Measurements from ENCODE around the gene HTR3D. TPM values are rescaled to one million over a fixed set of nuclear protein-coding genes. Genes with fewer than 3 reads are reported as not detected.
"Not testable (repeated sequence)": the region's sequence is repeated elsewhere in the genome, so short reads cannot be mapped to it uniquely, and the experiment has no call there.

Gene HTR3D
- total RNA-seq, 1 donor from 2014 or later, result not detected

DNA sequence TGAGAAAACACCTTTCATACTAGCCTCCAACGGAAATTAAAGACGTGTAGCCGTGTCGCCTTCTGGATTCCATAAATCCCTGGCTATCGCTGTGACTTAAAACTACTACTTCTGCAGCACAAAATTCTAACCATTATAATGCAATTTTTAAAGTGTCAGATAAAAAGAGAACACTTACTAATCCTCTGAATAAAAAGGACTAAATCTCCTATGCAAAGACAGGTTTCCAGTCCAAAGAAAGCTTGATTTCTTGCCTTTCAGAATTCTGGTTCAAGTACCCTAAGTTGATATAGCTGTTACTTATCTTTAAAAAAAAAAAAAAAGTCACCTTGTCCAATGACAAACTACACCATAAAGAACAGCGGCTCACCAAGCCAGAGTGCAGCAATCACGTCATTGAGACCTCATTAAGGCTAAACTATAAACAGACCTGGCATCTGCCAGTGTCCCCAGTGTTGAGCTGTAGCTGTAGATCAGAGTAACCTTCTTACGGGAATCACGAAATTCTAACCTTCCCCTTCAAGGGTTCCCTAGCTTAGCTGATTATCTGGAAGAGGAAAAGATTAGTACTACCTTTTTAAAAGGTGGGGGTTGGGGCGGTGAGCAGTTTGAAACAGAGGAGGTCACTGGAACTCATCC lies 16.0 kb upstream of the HTR3D start:
- DNase-seq (ENCODE audit: low spot score) (no peak), ATAC-seq (no peak)

DNA sequence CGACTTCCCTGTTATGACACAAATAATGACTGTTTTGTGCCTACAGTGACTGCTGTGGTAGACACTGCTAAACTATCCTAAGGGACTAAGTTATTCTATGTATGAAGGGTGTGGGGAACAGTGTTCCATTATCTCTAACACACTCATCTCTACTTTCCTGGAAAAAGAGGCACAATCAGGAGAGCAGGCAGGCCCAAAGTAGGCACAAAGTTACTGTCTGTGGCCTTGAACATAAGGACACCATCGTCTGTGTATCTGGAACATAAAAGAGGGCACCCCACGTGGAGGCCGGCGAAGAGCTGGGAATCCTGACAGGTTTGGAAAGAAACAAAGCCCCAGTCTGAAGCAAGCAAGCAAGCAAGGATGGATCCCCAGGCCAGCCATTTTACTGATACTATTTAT lies 15.4 kb upstream of the HTR3D start:
- DNase-seq (ENCODE audit: low spot score) (no peak), ATAC-seq (no peak)

- peak; percentile 68 for DNase-seq (ENCODE audit: low spot score)
- peak; percentile 90 for ATAC-seq
Observed at GRCh38 chr3:184016811-184017671, 14.5 kb upstream of the HTR3D start.

- DNase-seq (ENCODE audit: low spot score), result peak; percentile 94
Observed at GRCh38 chr3:184017672-184018423, 13.7 kb upstream of the HTR3D start, which contains the start of gene ABCC5. Gene ABCC5 (minus strand): TSS chr3:184017884. CDS start chr3:184014392, 3,492 bp downstream.

DNA sequence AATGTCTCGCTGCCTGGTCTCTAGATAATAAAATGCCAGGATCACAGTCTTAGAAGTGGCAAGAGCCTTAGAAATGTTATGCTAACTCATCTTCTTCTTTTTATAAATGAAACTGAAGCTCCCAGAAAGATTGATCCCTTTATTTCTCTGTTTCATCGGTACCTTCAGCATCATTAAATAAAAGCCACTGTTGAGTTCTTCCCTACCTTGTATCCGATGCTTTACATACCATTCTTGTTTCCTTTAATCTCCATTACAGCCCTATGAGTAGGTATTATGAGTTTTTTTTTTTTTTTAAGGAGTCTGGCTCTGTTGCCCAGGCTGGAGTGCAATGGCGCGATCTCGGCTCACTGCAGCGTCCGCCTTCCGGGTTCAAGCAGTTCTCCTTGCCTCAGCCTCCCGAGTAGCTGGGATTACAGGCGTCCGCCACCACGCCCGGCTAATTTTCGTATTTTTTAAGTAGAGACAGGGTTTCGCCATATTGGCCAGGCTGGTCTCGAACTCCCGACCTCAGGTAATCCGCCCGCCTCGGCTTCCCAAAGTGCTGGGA lies 13.0 kb upstream of the HTR3D start:
- ATAC-seq (no peak), DNase-seq (ENCODE audit: low spot score) (no peak)

More at GRCh38 chr3:184017672-184018423, 13.7 kb upstream of the HTR3D start, which contains the start of gene ABCC5:
- peak; percentile 98 for ATAC-seq

- DNase-seq (ENCODE audit: low spot score), result no peak
- ATAC-seq, result no peak
Observed at GRCh38 chr3:184022323-184022722, 9.2 kb upstream of the HTR3D start.

GRCh38 chr3:184025256-184025655 lies 6.3 kb upstream of the HTR3D start:
- ATAC-seq, result not testable (repeated sequence)

DNA sequence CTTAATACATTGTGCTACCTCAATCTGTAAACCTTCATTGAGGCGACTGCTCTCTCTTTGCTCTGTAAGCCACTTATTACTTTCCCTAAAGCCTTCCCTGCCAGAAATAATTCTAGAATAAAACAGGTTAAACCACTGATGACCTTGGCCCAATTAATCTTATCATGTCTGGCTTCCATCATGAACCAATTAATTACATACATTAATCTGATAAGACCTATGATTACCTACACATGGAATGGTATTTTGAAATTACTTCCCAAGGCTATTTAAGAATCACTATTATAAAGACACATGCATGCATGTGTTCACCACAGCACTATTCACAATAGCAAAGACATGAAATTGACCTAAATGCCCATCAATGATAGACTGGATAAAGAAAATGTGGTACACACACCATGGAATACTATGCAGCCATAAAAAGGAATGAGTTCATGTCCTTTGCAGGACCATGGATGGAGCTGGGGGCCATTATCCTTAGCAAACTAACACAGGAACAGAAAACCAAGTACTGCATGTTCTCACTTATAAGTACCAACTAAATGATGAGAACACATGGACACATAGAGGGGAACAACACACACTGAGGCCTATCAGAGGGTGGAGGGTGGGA lies 3.2 kb upstream of the HTR3D start:
- not testable (repeated sequence) for ATAC-seq

More at GRCh38 chr3:184025256-184025655, 6.3 kb upstream of the HTR3D start:
- not testable (repeated sequence) for DNase-seq (ENCODE audit: low spot score)

GRCh38 chr3:184029443-184029842 lies 2.1 kb upstream of the HTR3D start:
- DNase-seq (ENCODE audit: low spot score) (no peak), ATAC-seq (no peak)

More for the DNA sequence above, 3.2 kb upstream of the HTR3D start:
- not testable (repeated sequence) for DNase-seq (ENCODE audit: low spot score)

GRCh38 chr3:184030536-184030935 lies 1.0 kb upstream of the HTR3D start:
- ATAC-seq, result no peak

GRCh38 chr3:184037816-184038215 lies 6.3 kb downstream of the HTR3D start:
- DNase-seq (ENCODE audit: low spot score), result no peak

More at GRCh38 chr3:184030536-184030935, 1.0 kb upstream of the HTR3D start:
- DNase-seq (ENCODE audit: low spot score), result no peak

GRCh38 chr3:184038307-184038706 lies 6.8 kb downstream of the HTR3D start:
- not testable (repeated sequence) for ATAC-seq; DNase-seq (ENCODE audit: low spot score)

More at GRCh38 chr3:184037816-184038215, 6.3 kb downstream of the HTR3D start:
- no peak for ATAC-seq

DNA sequence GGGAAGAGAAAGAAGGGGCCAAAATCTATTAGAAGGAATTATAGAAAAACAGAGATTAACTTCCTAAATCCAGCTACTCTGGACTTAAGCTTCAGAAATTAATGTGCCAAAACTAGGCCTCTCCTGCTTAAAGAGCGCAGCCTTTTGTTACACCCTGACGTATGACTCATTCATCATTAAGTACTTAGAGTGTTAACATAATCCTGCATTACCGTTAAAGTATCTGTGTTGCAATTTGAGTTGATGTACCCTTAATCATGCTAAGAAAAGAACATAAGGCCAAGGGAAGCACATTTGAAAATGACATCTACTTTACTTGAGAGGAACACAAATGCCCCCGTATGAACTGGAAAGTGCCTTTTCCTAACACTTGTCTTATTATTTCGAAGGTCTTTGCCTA lies 7.9 kb downstream of the HTR3D start:
- ATAC-seq (no peak), DNase-seq (ENCODE audit: low spot score) (no peak)

- ATAC-seq, result peak; percentile 99
Observed at GRCh38 chr3:184040010-184040409, 8.5 kb downstream of the HTR3D start.

GRCh38 chr3:184042617-184043016 lies 11.1 kb downstream of the HTR3D start:
- DNase-seq (ENCODE audit: low spot score), result no peak
- no peak for ATAC-seq

More at GRCh38 chr3:184040010-184040409, 8.5 kb downstream of the HTR3D start:
- peak; percentile 53 for DNase-seq (ENCODE audit: low spot score)

GRCh38 chr3:184045995-184046394 lies 14.5 kb downstream of the HTR3D start:
- no peak for ATAC-seq

GRCh38 chr3:184050217-184050847 lies 18.8 kb downstream of the HTR3D start:
- DNase-seq (ENCODE audit: low spot score), result no peak
- ATAC-seq, result no peak

More at GRCh38 chr3:184045995-184046394, 14.5 kb downstream of the HTR3D start:
- no peak for DNase-seq (ENCODE audit: low spot score)

DNA sequence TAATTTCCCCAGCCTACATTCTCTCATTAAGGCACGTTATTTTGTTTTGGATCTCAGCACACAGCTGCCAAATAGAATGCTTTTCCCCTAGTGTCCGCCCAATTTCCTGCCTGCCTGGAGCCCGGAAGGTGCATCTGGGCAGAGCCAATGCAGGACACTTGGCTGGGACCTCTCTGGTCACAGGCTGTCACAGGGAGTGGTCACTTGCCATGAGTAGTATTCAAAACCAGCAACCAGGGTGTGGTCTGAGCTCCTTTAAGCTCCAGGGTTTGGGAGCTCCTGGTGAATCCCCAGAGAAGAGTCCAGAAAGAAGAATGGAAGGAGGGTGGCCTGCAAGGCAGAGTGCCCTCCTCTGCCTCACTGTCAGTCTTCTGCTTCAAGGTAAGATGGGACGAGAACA lies 21.2 kb downstream of the HTR3D start, which contains the start of gene HTR3C:
TSS of gene HTR3C (plus strand) at position 281 of the 400 bp plus-strand sequence. CDS start at position 315, 34 bp downstream.
- ATAC-seq, result no peak

DNA sequence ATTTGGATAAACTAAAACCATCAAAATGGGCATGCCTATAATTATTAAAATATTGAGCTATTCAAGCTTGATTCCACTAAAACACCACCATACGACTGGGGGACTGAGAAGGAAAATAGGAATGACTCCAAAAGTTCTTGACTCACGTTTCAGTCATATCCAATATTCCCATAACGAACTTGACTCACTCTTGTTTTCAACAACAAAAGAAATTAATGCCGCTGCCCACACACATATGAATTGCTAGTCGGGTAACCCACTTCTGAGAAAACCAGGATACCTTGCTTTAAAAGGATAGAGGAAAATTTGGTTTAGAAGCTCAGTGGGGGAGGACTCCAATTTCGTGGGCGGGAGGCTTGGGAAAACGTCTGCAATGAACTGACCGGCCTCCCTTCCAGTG lies 26.5 kb downstream of the HTR3D start:
- ATAC-seq (no peak), DNase-seq (ENCODE audit: low spot score) (no peak)

More for the DNA sequence above, 21.2 kb downstream of the HTR3D start, which contains the start of gene HTR3C:
- no peak for DNase-seq (ENCODE audit: low spot score)
